Endothelial cell (in vitro differentiated cells): Measurements from ENCODE around the gene ARHGAP12. TPM values are rescaled to one million over a fixed set of nuclear protein-coding genes. Genes with fewer than 3 reads are reported as not detected.

ENCODE experiments used
- DNase-seq: peaks from one replicate; pipeline ENCODE4 v3.0.0; 2021; ENCODE audit warnings: low spot score
- H3K27ac Mint-ChIP-seq: one replicate; pipeline ENCODE4 v1.8.0; 2021; ENCODE audit warnings: mixed read lengths, inconsistent platforms; ENCODE audit not compliant: unreplicated experiment
- H3K27me3 Mint-ChIP-seq: one replicate; pipeline ENCODE4 v1.8.0; 2021; ENCODE audit warnings: mild to moderate bottlenecking, moderate library complexity, mixed read lengths, inconsistent platforms; ENCODE audit not compliant: unreplicated experiment
- H3K36me3 Mint-ChIP-seq: one replicate; pipeline ENCODE4 v1.8.0; 2021; ENCODE audit warnings: mild to moderate bottlenecking, low read depth, mixed read lengths, inconsistent platforms; ENCODE audit not compliant: unreplicated experiment
- H3K4me1 Mint-ChIP-seq: one replicate; pipeline ENCODE4 v1.8.0; 2021; ENCODE audit warnings: mild to moderate bottlenecking, mixed read lengths, inconsistent platforms; ENCODE audit not compliant: unreplicated experiment
- H3K4me3 Mint-ChIP-seq: one replicate; pipeline ENCODE4 v1.8.0; 2021; ENCODE audit warnings: mild to moderate bottlenecking, mixed read lengths, inconsistent platforms; ENCODE audit not compliant: unreplicated experiment
- H3K9me3 Mint-ChIP-seq: one replicate; pipeline ENCODE4 v1.8.0; 2021; ENCODE audit warnings: mixed read lengths, inconsistent platforms; ENCODE audit not compliant: unreplicated experiment
- total RNA-seq: library from RNA; stranded (reverse); fragmentation: NEBNext Ultra II Directional; extraction: Animal tissue kit (Norgen Biotek cat#: 25700); gene quantifications from one replicate; pipeline ENCODE4 v1.2.1, GENCODE V29; 2021; ENCODE audit not compliant: unreplicated experiment
- TF ChIP-seq, protein P1 (sequence below): fragments of 200-600 bp; sonication (generic); IDR thresholded peaks from one replicate; pipeline ENCODE4 v1.5.0; 2021; ENCODE audit warnings: antibody characterized with exemption; ENCODE audit not compliant: unreplicated experiment

ARHGAP12 gene
- total RNA-seq, 1 donor from 2014 or later = 39.0 TPM

DNA sequence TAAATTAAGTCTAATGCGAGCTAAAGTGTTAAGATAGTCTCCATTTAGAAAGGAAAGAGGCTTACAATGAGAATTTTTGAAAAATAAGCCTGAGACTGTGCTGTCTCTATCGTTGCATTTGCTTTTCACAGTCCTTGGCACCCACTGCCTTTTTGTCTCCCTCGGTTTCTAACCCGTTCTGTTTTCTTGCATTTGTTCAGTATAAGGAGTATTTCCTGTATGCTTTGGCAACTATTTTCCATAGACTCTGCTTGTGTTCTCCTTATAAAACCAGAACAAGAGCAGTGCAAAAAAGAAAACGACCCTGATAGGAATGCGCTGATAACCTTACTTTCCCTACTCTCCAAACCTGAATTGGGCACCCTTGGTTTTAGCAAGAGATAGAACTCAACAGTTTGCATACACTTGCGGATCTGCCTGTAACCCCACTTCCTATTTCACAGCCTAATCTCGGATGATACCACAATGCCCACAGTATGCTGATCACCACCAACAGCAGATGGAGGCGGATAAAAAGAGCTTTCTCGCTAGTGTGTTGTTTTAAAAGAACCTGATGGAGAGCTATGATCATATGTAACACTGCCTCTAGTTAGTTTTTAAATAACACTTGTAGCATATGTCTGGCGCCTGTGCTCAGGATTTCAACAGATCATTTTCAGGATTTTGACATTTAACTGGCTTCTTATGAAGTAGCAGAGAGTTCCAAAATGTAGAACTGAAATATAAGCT is 1.6 kb upstream of the ARHGAP12 start:
- H3K4me1 Mint-ChIP-seq = peaks cover 22% of the 10 kb centered on the region
- peaks cover 12% of the 10 kb centered on the region for H3K27me3 Mint-ChIP-seq
- TF ChIP-seq, protein P1, sequence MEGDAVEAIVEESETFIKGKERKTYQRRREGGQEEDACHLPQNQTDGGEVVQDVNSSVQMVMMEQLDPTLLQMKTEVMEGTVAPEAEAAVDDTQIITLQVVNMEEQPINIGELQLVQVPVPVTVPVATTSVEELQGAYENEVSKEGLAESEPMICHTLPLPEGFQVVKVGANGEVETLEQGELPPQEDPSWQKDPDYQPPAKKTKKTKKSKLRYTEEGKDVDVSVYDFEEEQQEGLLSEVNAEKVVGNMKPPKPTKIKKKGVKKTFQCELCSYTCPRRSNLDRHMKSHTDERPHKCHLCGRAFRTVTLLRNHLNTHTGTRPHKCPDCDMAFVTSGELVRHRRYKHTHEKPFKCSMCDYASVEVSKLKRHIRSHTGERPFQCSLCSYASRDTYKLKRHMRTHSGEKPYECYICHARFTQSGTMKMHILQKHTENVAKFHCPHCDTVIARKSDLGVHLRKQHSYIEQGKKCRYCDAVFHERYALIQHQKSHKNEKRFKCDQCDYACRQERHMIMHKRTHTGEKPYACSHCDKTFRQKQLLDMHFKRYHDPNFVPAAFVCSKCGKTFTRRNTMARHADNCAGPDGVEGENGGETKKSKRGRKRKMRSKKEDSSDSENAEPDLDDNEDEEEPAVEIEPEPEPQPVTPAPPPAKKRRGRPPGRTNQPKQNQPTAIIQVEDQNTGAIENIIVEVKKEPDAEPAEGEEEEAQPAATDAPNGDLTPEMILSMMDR = no peak
- H3K4me3 Mint-ChIP-seq = peak overlapping the region; percentile 53
- no peaks in the 10 kb centered on the region for H3K9me3 Mint-ChIP-seq
- H3K36me3 Mint-ChIP-seq = no peaks in the 10 kb centered on the region
- H3K27ac Mint-ChIP-seq = peak overlapping the region; percentile 94
- DNase-seq = no peak

DNA sequence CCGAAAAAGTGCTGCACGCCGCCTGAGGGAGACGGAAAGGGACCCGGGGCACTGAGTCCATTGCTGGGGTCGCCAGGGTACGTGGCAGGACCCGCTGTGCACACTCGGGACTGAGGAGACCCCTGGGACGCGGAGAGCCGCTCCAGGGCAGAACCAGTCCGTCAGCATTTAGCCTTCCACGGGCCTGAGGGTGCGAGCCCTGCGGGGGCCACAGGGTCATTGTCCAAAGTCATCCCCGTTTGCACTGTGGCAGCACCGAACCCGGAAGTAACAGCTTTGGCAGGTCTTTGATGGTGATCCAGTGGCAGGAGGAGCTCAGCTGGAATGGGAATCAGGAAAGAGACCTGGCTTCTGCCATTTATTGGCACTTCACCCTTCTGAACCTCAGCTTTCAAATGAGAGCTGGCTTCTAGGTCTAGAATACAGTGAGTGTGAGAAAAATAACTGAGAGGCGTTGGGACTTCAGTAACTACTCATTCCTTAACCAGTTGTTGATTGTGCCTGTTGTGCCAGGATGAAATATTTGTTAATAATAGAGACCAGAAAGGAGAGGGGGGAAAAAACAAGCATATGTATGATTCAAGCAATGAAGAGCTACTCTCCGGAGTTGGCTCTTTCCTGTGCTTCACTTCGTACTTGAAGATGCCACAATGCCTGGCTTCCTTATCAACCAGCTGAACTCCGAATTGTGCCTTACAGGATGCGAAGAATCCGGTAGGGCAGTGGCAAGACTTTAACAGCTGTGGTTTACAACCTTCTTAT is 811 bp upstream of the ARHGAP12 start:
- DNase-seq = peak; percentile 36
- Mint-ChIP-seq H3K36me3 (no peaks in the 10 kb centered on the region), H3K27ac (peak overlapping the region; percentile 94), H3K27me3 (peaks cover 12% of the 10 kb centered on the region), H3K4me1 (peaks cover 22% of the 10 kb centered on the region), H3K4me3 (peak overlapping the region; percentile 93), H3K9me3 (no peaks in the 10 kb centered on the region)
- TF ChIP-seq, protein P1 = no peak

DNA sequence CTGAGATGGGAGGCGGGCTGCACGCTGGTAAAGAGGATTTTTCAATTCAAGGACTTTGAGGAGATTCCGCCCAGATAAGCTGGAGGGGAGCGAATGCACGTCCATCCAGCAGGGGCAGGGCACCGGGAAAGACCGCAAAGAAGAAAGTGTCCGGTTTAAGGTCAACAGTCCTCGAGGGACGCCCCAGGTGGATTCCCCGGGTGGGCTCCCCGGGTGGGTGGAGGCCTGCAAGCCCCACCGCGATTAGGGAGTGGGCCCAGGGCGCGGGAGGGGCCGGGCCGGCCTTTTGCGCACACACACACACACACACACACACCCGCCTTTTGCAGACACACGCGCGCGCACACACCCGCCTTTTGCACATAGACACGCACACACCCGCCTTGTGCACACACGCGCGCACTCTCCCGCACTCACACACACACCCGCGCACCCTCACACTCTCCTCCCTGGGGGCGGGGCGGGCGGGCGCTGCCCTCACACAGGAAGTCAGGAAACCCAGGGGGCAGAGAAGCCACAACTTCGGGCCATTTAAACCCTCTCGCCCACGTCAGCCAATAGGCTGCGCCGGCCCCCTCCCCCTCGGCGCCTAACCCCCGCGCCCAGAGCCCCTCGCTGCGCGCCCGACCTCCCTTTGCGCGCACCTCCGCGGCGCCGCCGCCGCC is 615 bp downstream of the ARHGAP12 start:
- Mint-ChIP-seq H3K27ac (peak overlapping the region; percentile 61), H3K4me1 (peaks cover 22% of the 10 kb centered on the region), H3K9me3 (no peaks in the 10 kb centered on the region), H3K27me3 (peaks cover 10% of the 10 kb centered on the region), H3K4me3 (peak overlapping the region; percentile 96), H3K36me3 (no peaks in the 10 kb centered on the region)
- TF ChIP-seq, protein P1 = no peak
- DNase-seq = peak; percentile 56

DNA sequence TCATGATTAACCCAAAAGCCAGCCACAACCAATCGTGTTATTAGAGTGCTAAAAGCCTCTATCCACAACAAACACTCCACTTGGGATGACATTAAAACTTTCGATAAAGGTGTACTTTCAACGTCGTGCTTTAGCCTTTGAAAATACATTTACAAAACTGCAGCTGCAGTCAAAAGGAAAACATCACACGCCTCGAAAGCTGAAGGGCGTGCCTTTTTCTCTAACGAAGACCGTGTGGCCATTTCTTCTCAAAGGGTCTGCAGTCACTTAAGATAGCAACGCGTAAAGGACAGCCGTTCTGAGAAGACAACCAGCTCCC is 1.1 kb downstream of the ARHGAP12 start:
- TF ChIP-seq, protein P1 = no peak
- peak overlapping the region; percentile 96 for H3K4me3 Mint-ChIP-seq
- no peak for DNase-seq

More for the DNA sequence above, 1.1 kb downstream of the ARHGAP12 start:
- Mint-ChIP-seq H3K27me3 (peaks cover 10% of the 10 kb centered on the region), H3K9me3 (no peaks in the 10 kb centered on the region), H3K27ac (peak overlapping the region; percentile 74), H3K4me1 (peaks cover 22% of the 10 kb centered on the region), H3K36me3 (no peaks in the 10 kb centered on the region)
